HFF-Myc (cell line): ENCODE data around the gene MMD.

Experiments used
- DNase-seq: peaks from one replicate; pipeline ENCODE4 v3.0.0-alpha.2; 2011; ENCODE audit warnings: low read depth; ENCODE audit errors: extremely low read depth
- H3K4me3 ChIP-seq: replicated peaks from 2 replicates; pipeline ENCODE4 v1.5.1; 2011; ENCODE audit warnings: low read depth, mild to moderate bottlenecking, control low read depth, low read length
- TF ChIP-seq, protein P1 (sequence below): IDR thresholded peaks from 2 replicates; pipeline ENCODE4 v1.5.1; 2012; ENCODE audit warnings: mild to moderate bottlenecking, low read depth, low read length, control low read depth; ENCODE audit errors: missing control alignments

MMD gene

GRCh38 chr17:55402374-55402773 is 19.3 kb downstream of the MMD start:
- TF ChIP-seq, protein P1, sequence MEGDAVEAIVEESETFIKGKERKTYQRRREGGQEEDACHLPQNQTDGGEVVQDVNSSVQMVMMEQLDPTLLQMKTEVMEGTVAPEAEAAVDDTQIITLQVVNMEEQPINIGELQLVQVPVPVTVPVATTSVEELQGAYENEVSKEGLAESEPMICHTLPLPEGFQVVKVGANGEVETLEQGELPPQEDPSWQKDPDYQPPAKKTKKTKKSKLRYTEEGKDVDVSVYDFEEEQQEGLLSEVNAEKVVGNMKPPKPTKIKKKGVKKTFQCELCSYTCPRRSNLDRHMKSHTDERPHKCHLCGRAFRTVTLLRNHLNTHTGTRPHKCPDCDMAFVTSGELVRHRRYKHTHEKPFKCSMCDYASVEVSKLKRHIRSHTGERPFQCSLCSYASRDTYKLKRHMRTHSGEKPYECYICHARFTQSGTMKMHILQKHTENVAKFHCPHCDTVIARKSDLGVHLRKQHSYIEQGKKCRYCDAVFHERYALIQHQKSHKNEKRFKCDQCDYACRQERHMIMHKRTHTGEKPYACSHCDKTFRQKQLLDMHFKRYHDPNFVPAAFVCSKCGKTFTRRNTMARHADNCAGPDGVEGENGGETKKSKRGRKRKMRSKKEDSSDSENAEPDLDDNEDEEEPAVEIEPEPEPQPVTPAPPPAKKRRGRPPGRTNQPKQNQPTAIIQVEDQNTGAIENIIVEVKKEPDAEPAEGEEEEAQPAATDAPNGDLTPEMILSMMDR, result no peak

GRCh38 chr17:55398689-55399088 is 22.9 kb downstream of the MMD start:
- no peak for DNase-seq

More at GRCh38 chr17:55402374-55402773, 19.3 kb downstream of the MMD start:
- DNase-seq, result no peak
- H3K4me3 ChIP-seq, result no peak overlapping the region

DNA sequence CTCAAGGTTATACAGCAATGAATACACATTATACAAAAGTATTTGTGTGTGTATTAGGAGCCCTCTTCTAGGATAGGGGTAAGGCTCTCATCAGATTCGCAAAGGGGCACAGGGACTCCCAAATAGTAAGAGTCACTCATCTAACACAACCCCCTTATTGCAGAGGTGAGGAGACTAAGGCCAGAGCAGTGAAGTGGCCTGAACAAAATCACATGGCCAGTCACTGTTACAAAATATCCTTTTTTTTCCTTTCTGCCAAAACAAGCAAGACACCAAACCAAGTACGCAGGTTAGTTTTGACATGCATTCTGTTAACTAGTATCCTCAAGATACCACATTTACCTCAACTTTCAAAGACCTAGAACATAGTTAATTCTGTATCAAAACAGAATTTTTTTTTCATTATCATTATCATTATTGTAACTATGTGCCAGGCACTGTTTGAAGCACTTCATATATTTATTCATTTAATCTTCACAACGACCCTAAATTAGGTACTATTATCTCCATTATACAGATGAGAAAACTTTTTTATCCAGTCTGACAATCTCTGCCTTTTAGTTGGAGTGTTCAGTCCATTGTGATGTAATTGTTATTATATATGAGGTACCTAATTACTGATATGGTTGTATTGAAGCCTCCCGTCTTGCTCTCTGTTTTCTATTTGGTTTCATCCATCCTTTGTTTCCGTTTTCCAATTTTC is 25.7 kb downstream of the MMD start:
- no peak for DNase-seq
- TF ChIP-seq, protein P1, result no peak
- no peak overlapping the region for H3K4me3 ChIP-seq

More at GRCh38 chr17:55398689-55399088, 22.9 kb downstream of the MMD start:
- no peak overlapping the region for H3K4me3 ChIP-seq
- TF ChIP-seq, protein P1, result no peak

GRCh38 chr17:55394357-55395021 is 27.1 kb downstream of the MMD start:
- DNase-seq, result no peak
- TF ChIP-seq, protein P1, result no peak

GRCh38 chr17:55391764-55392467 is 29.7 kb downstream of the MMD start:
- DNase-seq, result no peak
- TF ChIP-seq, protein P1, result no peak
- no peak overlapping the region for H3K4me3 ChIP-seq

More at GRCh38 chr17:55394357-55395021, 27.1 kb downstream of the MMD start:
- H3K4me3 ChIP-seq, result no peak overlapping the region

- no peak for DNase-seq
- TF ChIP-seq, protein P1, result no peak
- H3K4me3 ChIP-seq, result no peak overlapping the region
Observed at GRCh38 chr17:55391244-55391757, 30.3 kb downstream of the MMD start.
